GM13976 (cell line): Measurements from ENCODE around the gene SLC35F1.
"Not testable (repeated sequence)": the region's sequence is repeated elsewhere in the genome, so short reads cannot be mapped to it uniquely, and the experiment has no call there.

Source experiments
- DNase-seq: peaks from one replicate; pipeline ENCODE4 v3.0.0; 2012; ENCODE audit warnings: low spot score
- CTCF ChIP-seq: IDR thresholded peaks from 2 replicates; pipeline ENCODE4 v1.5.1; 2012; ENCODE audit warnings: borderline replicate concordance, mild to moderate bottlenecking; ENCODE audit not compliant: insufficient read depth; ENCODE audit errors: extremely low read depth, missing control alignments, control extremely low read depth
- in situ Hi-C: fragments of 300-500 bp; cut with MboI; formaldehyde crosslinking; loops from one replicate; pipeline ENCODE4 v1.12.0; 2022; ENCODE audit warnings: low sequenced_read_pairs, mixed read lengths, inconsistent platforms; ENCODE audit not compliant: unreplicated experiment

SLC35F1 gene

GRCh38 chr6:118017301-118017848 lies 110.3 kb downstream of the SLC35F1 start:
- in situ Hi-C loops, result no loop called here
- no peak for DNase-seq
- no peak for TF ChIP-seq CTCF

GRCh38 chr6:118023771-118024170 lies 116.7 kb downstream of the SLC35F1 start:
- DNase-seq, result no peak
- no peak for TF ChIP-seq CTCF
- in situ Hi-C loops, result no loop called here

DNA sequence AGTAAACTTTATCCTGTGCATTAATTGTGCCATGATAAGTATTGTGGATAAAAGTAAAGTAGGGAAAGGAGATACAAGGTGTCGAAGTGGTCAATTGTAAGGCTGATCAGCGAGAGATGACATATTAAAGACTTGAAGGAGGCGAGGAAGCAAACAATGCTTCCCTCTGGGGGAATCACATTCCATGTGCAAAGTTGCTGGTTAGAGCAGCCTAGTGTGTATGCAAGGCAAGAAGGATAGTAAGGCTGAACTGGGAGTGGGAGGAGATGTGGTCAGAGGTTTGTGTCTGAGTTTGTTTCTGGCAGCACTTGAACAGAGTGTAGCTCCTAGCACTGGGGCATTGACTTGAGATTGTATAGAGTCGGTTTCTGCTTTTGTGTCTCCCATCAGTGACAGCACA lies 122.9 kb downstream of the SLC35F1 start:
- TF ChIP-seq CTCF, result no peak
- in situ Hi-C loops, result no loop called here
- no peak for DNase-seq

GRCh38 chr6:118037479-118037878 lies 130.4 kb downstream of the SLC35F1 start:
- in situ Hi-C loops, DNase-seq: not testable (repeated sequence)

DNA sequence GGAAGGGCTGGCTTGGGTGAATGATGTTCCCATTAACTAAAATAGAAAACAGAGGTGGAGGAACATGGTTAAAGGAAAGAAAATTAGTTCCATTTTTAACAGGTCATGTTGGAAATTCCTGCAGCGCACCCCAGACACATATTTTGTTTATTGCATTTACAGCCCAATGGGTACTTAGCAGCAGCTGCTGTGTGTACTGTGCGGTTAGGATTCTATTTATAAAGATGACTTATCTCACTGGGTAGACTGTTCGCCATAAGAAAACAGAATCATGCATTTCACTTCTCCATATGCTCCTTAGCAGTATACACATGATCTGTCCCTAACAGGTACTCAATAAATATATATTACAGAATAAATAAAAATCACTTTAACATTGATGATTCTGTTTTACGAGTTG lies 135.8 kb downstream of the SLC35F1 start:
- DNase-seq, result no peak
- in situ Hi-C loops, result no loop called here
- TF ChIP-seq CTCF, result no peak

- DNase-seq, result no peak
- in situ Hi-C loops, result no loop called here
- no peak for TF ChIP-seq CTCF
Measured at GRCh38 chr6:118044275-118044674, 137.2 kb downstream of the SLC35F1 start.

- no peak for DNase-seq
- in situ Hi-C loops, result no loop called here
- no peak for TF ChIP-seq CTCF
Measured at GRCh38 chr6:118054082-118054481, 147.0 kb downstream of the SLC35F1 start.
